Ammon's horn (tissue), 1 donor: ENCODE data around the gene CAMLG.

ENCODE experiments used
- DNase-seq: peaks from one replicate; pipeline ENCODE4 v3.0.0-alpha.2; 2016; ENCODE audit warnings: low spot score

Gene CAMLG

DNA sequence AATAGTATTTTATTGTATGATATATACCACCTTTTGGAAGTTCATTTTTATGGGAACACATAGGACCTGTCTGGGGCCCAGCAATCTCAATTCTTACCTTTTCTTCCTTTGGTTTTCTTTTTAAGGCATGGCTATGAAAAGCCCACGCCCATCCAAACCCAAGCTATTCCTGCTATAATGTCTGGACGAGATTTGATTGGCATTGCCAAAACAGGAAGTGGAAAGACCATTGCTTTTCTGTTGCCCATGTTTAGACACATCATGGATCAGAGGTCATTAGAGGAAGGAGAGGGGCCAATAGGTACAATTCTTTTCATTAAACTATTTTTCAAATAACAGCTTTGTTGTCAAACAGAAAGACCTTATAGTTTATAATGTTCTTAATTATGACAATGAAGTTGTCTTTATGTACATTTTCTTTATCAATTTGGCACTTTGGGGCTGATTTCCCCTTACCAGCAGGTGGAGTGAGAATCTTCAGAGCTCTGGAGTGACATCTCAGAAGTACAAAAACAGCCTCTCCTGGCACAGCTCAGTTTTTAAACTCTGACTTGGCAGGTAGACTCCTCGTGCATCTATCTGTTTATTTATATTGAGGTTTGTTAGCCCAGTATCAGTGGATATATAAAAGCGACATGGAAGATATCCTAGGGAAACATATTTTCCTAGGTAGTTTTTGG, 46.0 kb downstream of the CAMLG start:
- DNase-seq, result no peak

DNA sequence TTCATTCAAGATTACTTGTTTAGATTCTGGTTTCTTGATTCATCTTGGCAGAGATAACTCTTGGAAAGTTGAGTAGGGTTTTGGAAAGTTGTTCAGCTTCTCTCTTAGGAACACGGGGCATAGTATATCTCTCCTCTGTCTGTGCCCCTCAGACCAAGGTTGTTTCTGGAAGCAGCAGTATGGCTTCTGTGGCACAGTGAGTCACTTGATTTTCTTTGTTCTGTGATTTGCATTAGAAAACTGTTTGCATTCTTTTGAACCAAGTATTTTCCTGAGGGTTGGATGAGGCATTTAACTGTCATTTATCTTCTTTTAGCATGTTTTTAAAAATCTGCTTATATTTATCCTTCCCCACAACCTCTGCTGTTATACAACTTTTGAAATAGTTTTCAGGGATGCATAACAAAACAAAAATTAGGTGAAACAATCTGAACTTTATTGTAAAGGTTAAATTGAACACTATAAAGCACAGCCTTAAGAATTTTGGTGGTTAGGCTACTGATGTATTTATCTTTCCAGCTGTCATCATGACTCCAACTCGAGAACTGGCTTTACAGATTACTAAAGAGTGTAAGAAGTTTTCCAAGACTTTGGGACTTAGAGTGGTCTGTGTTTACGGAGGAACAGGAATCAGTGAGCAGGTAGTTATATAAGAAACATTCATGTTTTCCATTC, 46.7 kb downstream of the CAMLG start:
- DNase-seq, result no peak

DNA sequence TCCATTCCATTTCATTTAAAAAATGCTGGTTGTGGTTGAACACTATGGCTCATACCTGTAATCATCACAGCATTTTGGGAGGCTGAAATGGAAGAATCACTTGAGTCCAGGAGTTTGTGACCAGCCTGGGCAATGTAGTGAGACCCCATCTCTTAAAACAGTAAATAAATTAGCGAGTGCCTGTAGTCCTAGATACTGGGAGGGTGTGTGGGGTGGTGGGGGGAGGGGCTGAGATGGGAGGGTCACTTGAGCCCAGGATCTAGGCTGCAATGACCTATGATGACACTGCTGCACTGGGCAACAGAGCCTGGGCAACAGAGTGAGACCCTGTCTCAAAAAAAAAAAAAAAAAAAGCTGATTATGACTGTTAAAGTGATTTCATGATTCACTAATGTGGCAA, 49.3 kb downstream of the CAMLG start:
- DNase-seq, result no peak

DNA sequence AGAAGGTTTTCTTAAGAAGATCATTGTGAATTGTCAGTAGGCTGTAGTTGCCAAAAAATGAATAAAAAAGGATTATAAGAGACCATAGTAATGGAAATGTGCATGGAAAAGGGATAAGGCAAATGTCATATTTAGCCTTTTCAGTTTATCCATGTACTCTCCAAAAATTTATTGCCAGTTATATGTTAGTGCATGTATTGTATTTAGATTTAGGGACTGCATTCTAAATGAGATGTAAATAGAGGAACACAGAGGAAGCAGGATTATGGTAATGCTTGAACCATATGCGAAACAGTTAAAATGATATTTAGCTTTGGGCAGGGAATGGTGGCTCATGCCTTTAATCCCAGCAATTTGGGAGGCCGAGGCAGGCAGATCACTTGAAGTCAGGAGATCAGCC, 53.2 kb downstream of the CAMLG start:
- no peak for DNase-seq

DNA sequence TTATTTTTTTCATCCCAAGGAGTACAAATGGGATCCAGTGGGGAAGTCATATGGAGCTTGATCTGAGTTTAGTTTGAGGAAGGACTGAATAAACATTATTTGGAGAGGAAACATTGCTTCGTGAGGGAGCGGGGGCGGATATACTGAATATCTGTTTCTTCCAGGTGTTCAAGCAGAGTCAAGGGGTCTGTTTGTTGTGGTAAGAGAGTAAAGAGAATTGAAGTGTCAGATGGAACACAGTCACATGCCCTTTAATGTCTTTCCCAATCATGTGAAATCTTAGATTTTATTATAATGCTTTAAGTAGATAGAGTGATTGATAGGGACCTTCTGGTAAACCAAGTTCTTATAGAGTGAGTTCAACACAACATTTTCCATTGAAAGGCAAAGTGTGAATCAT, 53.9 kb downstream of the CAMLG start:
- no peak for DNase-seq

DNA sequence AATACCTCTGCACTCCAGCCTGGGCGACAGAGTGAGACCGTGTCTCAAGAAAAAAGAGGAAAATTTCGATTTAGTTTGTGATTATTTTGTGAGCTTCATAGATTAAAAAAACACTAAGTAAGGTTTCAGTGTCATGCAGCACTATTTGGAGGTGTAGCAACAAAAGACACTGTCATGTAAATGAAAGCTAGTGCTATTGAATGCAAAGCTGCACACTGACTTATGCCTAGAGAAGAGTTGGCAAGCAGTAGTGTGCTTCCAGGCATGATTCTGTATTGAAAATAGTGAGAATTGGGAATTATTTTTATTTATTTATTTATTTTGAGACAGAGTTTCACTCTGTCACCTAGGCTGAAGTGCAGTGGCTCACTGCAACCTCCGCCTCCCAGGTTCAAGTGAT, 54.8 kb downstream of the CAMLG start:
- DNase-seq, result no peak

DNA sequence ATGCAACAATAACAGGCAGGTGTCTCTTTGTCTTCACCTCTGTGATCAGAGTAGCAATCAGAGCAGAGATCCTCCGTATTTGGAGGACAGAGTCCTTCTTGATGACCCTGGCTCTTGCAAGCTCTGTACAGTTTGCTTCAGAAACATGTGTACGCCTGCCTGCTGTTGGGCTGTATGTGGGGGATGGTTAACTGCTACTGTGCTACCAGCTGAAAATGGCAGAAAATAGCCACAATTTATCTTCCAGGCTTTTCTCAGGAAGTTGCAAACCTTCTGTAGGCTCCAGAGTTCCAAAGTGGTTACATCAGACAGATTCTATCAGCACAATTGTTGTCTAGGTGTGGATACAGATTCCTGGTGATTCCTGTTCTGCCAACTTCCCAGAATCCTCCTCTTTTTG, 55.7 kb downstream of the CAMLG start:
- DNase-seq, result no peak

DNA sequence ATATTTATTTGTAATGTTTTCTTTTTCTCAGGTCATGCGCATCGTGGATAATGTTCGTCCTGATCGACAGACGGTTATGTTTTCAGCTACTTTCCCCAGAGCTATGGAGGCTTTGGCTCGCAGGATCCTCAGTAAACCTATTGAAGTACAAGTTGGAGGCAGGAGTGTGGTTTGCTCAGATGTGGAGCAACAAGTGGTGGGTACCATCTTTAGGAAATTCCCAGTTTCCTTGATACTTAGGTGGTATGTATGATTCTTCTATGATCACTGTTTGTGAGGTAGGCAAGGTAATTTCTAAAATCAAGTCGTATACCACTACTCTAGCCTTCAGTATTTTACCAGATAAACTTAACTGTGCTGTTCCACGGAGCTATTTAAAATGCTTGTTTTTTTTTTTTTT, 56.5 kb downstream of the CAMLG start:
- DNase-seq, result no peak

DNA sequence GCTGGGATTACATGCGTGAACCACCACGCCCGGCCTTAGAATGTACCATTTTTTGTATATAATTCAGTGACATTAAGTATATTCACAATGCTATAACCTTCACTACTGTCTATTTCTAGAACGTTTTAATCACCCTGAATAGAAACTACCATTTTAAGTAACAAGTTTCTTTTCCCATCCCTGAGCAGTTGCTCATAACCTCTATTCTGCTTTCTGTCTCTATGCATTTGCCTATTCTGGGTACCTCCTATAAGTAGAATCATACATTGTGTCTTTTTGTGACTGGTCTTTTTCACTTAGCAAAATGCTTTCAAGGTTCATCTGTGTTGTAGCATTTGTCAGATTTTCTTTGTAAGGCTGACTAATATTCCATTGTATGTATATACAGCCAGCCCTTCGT, 60.1 kb downstream of the CAMLG start:
- no peak for DNase-seq
